Spinal cord (tissue), 10 donors: ENCODE measurements around the gene EIF4G3. TPM values are rescaled to one million over a fixed set of nuclear protein-coding genes. Genes with fewer than 3 reads are reported as not detected.
"Not testable (repeated sequence)": the region's sequence is repeated elsewhere in the genome, so short reads cannot be mapped to it uniquely, and the experiment has no call there.

Experiments used
- DNase-seq, 6 donors: peaks; one replicate each; pipeline versions ENCODE4 v3.0.0 to v3.0.0-alpha.2; 2013 to 2015; ENCODE audit warnings: low spot score in 6 of 6, low read depth in 4 of 6
- H3K27ac ChIP-seq: one replicate; pipeline ENCODE4 v1.5.1; 2013; ENCODE audit warnings: low read depth, low read length, control low read depth
- H3K27me3 ChIP-seq: one replicate; pipeline ENCODE4 v1.6.1; 2013; ENCODE audit warnings: low read length; ENCODE audit not compliant: control insufficient read depth, insufficient read depth
- H3K36me3 ChIP-seq: one replicate; pipeline ENCODE4 v1.6.1; 2013; ENCODE audit warnings: low read length; ENCODE audit not compliant: control insufficient read depth, insufficient read depth
- H3K4me1 ChIP-seq: one replicate; pipeline ENCODE4 v1.6.1; 2013; ENCODE audit warnings: low read length; ENCODE audit not compliant: control insufficient read depth, insufficient read depth
- H3K4me3 ChIP-seq: one replicate; pipeline ENCODE4 v1.5.1; 2013; ENCODE audit warnings: low read depth, low read length, control low read depth
- H3K9me3 ChIP-seq: one replicate; pipeline ENCODE4 v1.6.1; 2013; ENCODE audit warnings: low read length; ENCODE audit not compliant: control insufficient read depth, insufficient read depth
- WGBS: methylation state at CpG from one replicate; pipeline ENCODE4 v1.1.5; 2013; ENCODE audit warnings: missing lambda C conversion rate; ENCODE audit not compliant: insufficient coverage; 5-methylcytosine and 5-hydroxymethylcytosine counted together
- polyA plus RNA-seq, 2 donors: library from polyadenylated mRNA; unstranded; fragments of 120-200 nt; gene quantifications; one replicate each; pipeline ENCODE4 v1.2.1, GENCODE V29; 2013; ENCODE audit not compliant: insufficient read length in 2 of 2
- total RNA-seq, 2 donors: library from RNA; depleted of rRNA in 1 of 2; stranded (reverse); fragments of 120-200 nt in 1 of 2; fragments of >200 nt in 1 of 2; gene quantifications; one replicate each; pipeline versions ENCODE4 v1.2.3 to v1.2.4, GENCODE V29; 2013 to 2014
- donor health status: healthy.

Gene EIF4G3
- total and polyA plus RNA-seq, 4 donors = 68.7 to 111 (median 91.9) TPM

DNA sequence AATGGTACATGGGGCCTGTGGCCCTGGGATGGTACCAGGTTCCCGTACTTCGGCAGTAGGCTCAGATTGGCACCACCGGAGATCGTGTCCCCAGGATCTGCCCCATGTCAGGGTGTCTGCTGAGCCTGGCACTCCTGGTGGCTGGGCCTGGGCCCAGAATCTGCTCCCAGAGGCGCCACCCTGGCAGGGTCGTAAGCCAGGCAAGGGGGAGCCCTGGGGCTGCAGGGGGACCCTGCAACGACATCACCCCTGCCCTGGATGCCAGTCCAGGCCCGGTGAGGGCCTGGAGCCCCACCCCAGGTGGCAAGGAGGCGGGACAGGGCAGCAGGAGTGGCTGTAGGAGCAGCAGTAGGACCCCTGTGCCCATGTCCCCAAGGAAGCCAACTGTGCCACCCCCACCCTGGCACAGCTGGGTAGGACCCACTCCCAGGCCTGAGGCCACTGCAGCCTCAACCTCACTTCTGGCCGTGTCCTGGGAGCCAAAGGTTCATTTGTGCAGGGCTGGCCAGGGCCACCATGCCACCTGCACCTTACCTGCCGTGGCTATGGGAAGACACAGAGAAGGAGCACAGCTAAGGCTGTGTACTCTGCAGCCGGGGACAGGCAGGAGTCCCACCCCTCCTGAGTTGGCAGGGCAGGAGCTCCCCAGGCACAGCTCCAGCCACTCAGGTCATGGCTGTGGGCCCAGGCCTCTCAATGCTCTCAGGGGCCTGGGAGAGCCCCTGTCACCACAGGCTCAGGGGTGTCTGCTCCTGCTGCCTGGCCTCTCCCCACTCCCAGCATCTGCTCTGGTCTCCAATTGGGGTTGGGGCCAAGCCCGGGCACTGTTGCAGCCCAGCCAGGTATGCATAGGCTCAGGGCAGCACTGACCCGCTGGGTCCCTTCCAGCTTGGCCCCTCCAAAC is 141.7 kb downstream of the EIF4G3 start:
- WGBS = 89% methylated on average over 14 of the region's 14 CpGs
- H3K4me3 ChIP-seq = no peak overlapping the region
- no peak for DNase-seq
- H3K27ac ChIP-seq = no peak overlapping the region
- peaks cover 20% of the 10 kb centered on the region for H3K4me1 ChIP-seq
- no peaks in the 10 kb centered on the region for H3K27me3 ChIP-seq
- peaks cover 11% of the 10 kb centered on the region for H3K36me3 ChIP-seq
- peaks cover 2% of the 10 kb centered on the region for H3K9me3 ChIP-seq

DNA sequence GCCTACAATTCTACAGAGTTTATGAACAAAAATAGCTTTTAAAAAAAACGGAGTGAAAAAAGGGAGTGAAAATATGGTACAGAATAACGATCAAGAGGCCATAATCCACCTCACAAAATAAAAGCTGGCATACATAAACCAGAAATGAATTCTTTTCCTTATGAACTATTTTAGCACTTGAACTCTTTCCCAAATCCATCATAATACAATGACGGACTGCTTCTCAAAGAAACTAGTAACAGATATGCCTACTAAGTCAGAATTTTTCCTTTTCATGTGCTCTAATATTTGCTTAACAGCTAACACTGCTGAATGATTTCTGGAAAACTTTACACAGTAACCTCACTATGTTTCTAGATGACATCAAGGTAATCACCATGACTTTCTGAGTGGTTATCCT is 144.0 kb downstream of the EIF4G3 start:
- Histone ChIP-seq H3K4me3 (no peak overlapping the region), H3K27me3 (no peaks in the 10 kb centered on the region), H3K9me3 (peaks cover 2% of the 10 kb centered on the region), H3K4me1 (peaks cover 20% of the 10 kb centered on the region), H3K27ac (no peak overlapping the region), H3K36me3 (peaks cover 11% of the 10 kb centered on the region)
- 71% methylated on average over 1 of the region's 3 CpGs for WGBS
- DNase-seq = no peak

DNA sequence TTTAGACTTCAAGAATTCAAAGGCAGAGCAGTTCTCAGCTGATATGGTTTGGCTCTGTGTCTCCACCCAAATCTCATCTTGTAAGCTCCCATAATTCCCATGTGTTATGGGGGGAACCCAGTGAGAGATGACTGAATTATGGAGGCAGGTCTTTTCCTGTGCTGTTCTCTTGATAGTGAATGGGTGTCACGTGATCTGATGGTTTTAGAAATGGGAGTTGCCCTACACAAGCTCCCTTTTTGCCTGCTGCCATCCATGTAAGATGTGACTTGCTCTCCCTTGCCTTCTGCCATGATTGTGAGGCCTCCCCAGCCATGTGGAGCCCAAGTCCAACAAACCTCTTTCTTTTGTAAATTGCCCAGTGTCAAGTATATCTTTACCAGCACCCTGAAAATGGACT is 146.5 kb downstream of the EIF4G3 start:
- Histone ChIP-seq H3K9me3 (no peaks in the 10 kb centered on the region), H3K27me3 (no peaks in the 10 kb centered on the region), H3K4me1 (peaks cover 12% of the 10 kb centered on the region), H3K36me3 (peaks cover 6% of the 10 kb centered on the region), H3K4me3 (no peak overlapping the region), H3K27ac (no peak overlapping the region)
- no CpG with 5 or more reads among the region's 1 CpG for WGBS
- no peak for DNase-seq

DNA sequence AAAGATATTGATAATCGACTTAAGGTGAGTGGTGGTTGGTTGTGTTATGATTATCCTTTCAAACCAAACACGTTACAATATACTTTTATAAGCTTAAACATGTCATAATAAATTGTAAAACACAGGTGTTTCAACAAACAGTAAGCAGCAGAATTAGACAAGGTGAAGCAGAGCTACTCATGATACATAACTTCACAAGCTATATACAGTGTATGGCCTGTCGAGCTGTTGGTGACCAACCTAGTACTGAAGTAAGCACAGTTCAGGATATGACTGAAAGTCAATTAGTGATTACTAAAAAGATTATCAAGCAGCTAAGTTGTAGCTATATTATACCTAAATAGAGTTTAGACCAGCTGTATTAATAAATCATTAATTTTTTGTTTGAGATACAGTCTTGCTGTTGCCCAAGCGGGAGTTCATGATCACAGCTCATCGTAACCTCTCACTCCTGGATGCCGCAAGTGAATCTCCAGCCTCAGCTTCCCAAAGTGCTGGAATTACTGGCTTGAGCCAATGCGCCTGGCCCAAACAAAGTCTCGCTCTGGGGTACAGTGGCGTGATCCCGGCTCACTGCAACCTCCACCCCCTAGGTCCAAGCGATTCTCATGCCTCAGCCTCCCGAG is 148.1 kb downstream of the EIF4G3 start:
- no peaks in the 10 kb centered on the region for H3K9me3 ChIP-seq
- DNase-seq = no peak
- no peaks in the 10 kb centered on the region for H3K27me3 ChIP-seq
- no peak overlapping the region for H3K4me3 ChIP-seq
- no peaks in the 10 kb centered on the region for H3K36me3 ChIP-seq
- peaks cover 1% of the 10 kb centered on the region for H3K4me1 ChIP-seq
- no peak overlapping the region for H3K27ac ChIP-seq
- WGBS = 99% methylated on average over 7 of the region's 12 CpGs

DNA sequence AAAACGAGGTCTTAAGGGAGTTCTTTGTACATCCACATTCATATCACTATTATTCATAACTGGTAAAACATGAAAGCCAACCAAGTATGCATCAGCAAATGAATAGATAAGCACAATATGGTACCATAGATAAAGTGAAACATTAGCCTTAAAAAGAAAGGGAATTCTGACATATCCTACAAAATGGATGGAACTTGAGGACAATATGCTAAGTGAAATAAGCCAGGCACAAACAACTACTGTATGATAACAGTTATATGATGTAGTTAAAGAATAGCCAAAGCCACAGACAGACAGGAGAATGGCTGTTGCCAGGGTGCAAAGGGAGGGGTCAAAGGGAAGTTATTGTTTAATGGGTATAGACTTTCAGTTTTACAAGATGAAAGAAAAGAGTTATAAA is 148.9 kb downstream of the EIF4G3 start:
- H3K27me3 ChIP-seq = no peaks in the 10 kb centered on the region
- no CpG with 5 or more reads among the region's 1 CpG for WGBS
- no peak overlapping the region for H3K27ac ChIP-seq
- no peaks in the 10 kb centered on the region for H3K36me3 ChIP-seq
- no peak for DNase-seq
- H3K4me1 ChIP-seq = no peaks in the 10 kb centered on the region
- no peak overlapping the region for H3K4me3 ChIP-seq
- no peaks in the 10 kb centered on the region for H3K9me3 ChIP-seq

DNA sequence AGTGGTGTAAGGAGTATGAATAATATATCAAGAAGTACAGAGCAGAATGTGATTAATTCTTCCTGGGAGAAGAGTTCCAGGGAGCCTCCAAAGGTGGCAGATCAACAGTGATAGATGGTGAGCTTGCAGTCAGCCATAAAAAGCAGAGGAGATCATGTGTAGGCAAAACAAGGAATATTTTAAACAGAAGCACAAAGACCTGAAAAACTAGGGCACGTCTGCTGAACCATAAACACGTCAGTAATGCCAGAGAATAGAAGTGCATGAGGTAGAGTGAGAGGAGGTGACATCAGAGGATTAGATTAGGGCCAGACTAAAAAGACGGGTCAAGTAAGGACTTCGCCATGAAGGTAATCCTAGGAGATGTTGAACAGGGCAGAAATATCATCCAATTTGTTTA is 151.8 kb downstream of the EIF4G3 start:
- WGBS = 77% methylated on average over 2 of the region's 4 CpGs
- no peaks in the 10 kb centered on the region for H3K36me3 ChIP-seq
- H3K4me1 ChIP-seq = no peaks in the 10 kb centered on the region
- no peak overlapping the region for H3K27ac ChIP-seq
- no peaks in the 10 kb centered on the region for H3K9me3 ChIP-seq
- no peak overlapping the region for H3K4me3 ChIP-seq
- no peaks in the 10 kb centered on the region for H3K27me3 ChIP-seq
- DNase-seq = no peak

DNA sequence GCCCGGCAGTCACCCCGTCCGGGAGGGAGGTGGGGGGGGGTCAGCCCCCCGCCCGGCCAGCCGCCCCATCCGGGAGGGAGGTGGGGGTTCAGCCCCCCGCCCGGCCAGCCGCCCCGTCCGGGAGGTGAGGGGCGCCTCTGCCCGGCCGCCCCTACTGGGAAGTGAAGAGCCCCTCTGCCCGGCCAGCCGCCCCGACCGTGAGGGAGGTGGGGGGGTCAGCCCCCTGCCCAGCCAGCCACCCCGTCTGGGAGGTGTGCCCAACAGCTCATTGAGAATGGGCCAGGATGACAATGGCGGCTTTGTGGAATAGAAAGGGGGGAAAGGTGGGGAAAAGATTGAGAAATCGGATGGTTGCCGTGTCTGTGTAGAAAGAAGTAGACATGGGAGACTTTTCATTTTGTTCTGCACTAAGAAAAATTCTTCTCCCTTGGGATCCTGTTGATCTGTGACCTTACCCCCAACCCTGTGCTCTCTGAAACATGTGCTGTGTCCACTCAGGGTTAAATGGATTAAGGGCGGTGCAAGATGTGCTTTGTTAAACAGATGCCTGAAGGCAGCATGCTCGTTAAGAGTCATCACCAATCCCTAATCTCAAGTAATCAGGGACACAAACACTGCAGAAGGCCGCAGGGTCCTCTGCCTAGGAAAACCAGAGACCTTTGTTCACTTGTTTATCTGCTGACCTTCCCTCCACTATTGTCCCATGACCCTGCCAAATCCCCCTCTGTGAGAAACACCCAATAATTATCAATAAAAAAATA is 152.4 kb downstream of the EIF4G3 start:
- H3K27me3 ChIP-seq, H3K4me1 ChIP-seq, DNase-seq, H3K27ac ChIP-seq, H3K9me3 ChIP-seq, H3K36me3 ChIP-seq, H3K4me3 ChIP-seq: not testable (repeated sequence)
- no CpG with 5 or more reads among the region's 26 CpGs for WGBS

DNA sequence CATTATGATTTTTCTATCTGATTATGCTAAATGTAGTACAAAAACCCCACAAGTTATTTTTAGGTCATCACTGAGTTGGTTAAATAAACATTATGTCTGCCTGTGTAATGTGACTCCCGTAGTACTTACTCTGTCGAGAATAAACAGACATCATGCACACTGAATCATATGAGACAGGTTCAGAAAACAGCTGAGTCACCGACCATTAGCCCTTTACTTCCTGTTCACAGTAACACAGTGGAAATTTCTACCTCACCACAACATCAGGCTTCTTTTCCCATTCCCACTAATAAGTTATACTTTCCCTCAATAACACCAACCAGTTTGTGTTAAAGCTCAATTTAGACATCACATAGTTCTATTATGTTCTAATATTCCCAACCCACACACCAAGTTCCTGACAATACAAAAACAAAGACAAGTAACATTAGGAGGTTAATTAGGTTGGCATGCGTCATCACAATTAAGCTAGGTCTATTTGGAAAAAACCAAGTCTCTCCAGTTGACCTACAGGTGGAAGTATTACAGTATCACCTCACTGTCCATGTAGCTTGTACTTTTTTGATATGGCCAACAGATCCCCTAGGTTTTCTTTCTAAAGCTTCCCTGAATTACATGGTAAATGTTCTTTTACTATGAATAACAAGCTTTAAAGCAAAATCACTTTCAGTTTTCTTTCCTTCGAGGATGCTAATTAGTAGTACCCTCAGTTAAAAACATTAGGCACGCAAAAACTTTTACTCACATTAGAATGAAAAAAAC is 154.2 kb downstream of the EIF4G3 start:
- H3K4me3 ChIP-seq = no peak overlapping the region
- peak in 3 of 6 donors; percentile 17 to 52 (median 20) for DNase-seq
- no peaks in the 10 kb centered on the region for H3K9me3 ChIP-seq
- H3K27ac ChIP-seq = peak overlapping the region; percentile 9
- WGBS = 51% methylated on average over 4 of the region's 6 CpGs
- H3K4me1 ChIP-seq = no peaks in the 10 kb centered on the region
- H3K36me3 ChIP-seq = no peaks in the 10 kb centered on the region
- no peaks in the 10 kb centered on the region for H3K27me3 ChIP-seq

DNA sequence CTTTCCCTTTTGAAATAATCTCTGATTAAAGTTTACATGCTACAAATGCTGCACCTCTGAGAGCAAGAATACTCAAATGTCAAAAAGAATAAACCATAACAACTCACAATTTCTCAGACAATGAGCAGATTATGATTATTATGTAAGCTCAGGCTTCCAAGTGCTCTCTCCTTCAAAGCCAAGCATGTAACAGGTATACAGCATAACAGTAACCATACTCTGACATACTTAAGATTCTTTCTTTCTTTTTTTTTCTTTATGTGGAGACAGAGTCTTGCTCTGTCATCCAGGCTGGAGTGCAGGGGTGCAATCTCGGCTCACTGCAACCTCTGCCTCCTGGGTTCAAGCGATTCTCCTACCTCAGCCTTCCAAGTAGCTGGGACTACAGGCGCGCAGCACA is 155.4 kb downstream of the EIF4G3 start:
- H3K27me3 ChIP-seq = no peaks in the 10 kb centered on the region
- no peak overlapping the region for H3K27ac ChIP-seq
- no peaks in the 10 kb centered on the region for H3K9me3 ChIP-seq
- no peaks in the 10 kb centered on the region for H3K36me3 ChIP-seq
- no peak for DNase-seq
- WGBS = 100% methylated on average over 3 of the region's 4 CpGs
- H3K4me3 ChIP-seq = no peak overlapping the region
- H3K4me1 ChIP-seq = no peaks in the 10 kb centered on the region
